GM12878 (cell line): ENCODE results near the gene CLEC4G. TPM values are rescaled to one million over a fixed set of nuclear protein-coding genes. Genes with fewer than 3 reads are reported as not detected.

Experiments
- ATAC-seq: fragments of 200-7000 bp; cut with Tn5 transposase; 3 replicates; pipeline ENCODE4 v1.9.1; 2020; ENCODE audit warnings: mild to moderate bottlenecking, moderate library complexity
- Bru-seq: library from RNA; stranded (reverse); fragments of 400-500 nt; gene quantifications from one replicate; lab custom pipeline; 2021; lab: Mats Ljungman, UMichigan
- BruChase-seq, 2 experiments: library from RNA; stranded (reverse); fragments of 400-500 nt; gene quantifications; one replicate each; lab custom pipeline; 2021; lab: Mats Ljungman, UMichigan
- BruUV-seq: library from RNA; stranded (reverse); fragments of 400-500 nt; replicated peaks from 2 replicates; lab custom pipeline; 2021; lab: Mats Ljungman, UMichigan
- CTCF ChIA-PET: fragments of 300-600 bp; sonication (Branson Sonifier 250); formaldehyde crosslinking; extraction: SDS; loops from one replicate; lab custom pipeline; 2021; ENCODE audit warnings: inconsistent platforms; lab: Yijun Ruan, JAX
- POLR2A ChIA-PET: fragments of 350-600 bp; formaldehyde crosslinking; extraction: SDS; loops from one replicate; lab custom pipeline; 2021; ENCODE audit warnings: inconsistent platforms; lab: Charles Lee
- RAD21 ChIA-PET: fragments of 300-600 bp; sonication (Branson Sonifier 250); formaldehyde crosslinking; loops from one replicate; lab custom pipeline; 2023; ENCODE audit warnings: antibody characterized with exemption; ENCODE audit not compliant: unreplicated experiment; lab: Charles Lee
- SMC1A ChIA-PET: fragments of 300-600 bp; sonication (Branson Sonifier 250); formaldehyde crosslinking; loops from one replicate; lab custom pipeline; 2023; ENCODE audit not compliant: unreplicated experiment, uncharacterized antibody; lab: Charles Lee
- DNase-seq: peaks from one replicate; pipeline ENCODE4 v3.0.0-alpha.2; 2011; ENCODE audit warnings: low read depth, low spot score
- FAIRE-seq: peaks from 3 replicates; lab custom pipeline; 2011; peaks lifted over from hg19 to GRCh38; lab: Jason Lieb, UNC
- H2AFZ ChIP-seq: 2 replicates; pipeline ENCODE4 v1.6.0; 2011; ENCODE audit warnings: low read depth, low read length, control low read depth; ENCODE audit not compliant: control insufficient read depth
- H3K27ac ChIP-seq: 2 replicates; pipeline ENCODE4 v1.5.1; 2011; ENCODE audit warnings: control low read depth; ENCODE audit not compliant: control insufficient read depth, insufficient read depth
- H3K27me3 ChIP-seq, 2 experiments: replicated peaks in 1 of 2; 2 replicates each; pipeline versions ENCODE4 v1.6.0 to v1.6.1; 2011; ENCODE audit warnings: low read length in 1 of 2; ENCODE audit not compliant: control insufficient read depth in 2 of 2, insufficient read depth in 2 of 2
- H3K36me3 ChIP-seq, 2 experiments: 2 replicates each; pipeline ENCODE4 v1.5.1; 2011; ENCODE audit warnings: low read length in 1 of 2; ENCODE audit not compliant: control insufficient read depth in 2 of 2, insufficient read depth in 2 of 2
- H3K4me1 ChIP-seq: 2 replicates; pipeline ENCODE4 v1.6.1; 2011; ENCODE audit warnings: mild to moderate bottlenecking, low read length, moderate library complexity, mixed read lengths; ENCODE audit not compliant: control insufficient read depth, insufficient read depth
- H3K4me2 ChIP-seq: 2 replicates; pipeline ENCODE4 v1.6.0; 2011; ENCODE audit warnings: control low read depth; ENCODE audit not compliant: control insufficient read depth, insufficient read depth
- H3K4me3 ChIP-seq: fragments of 200-600 bp; sonication (generic); 2 replicates; pipeline ENCODE4 v1.5.1; 2016
- H3K79me2 ChIP-seq: 2 replicates; pipeline ENCODE4 v1.6.0; 2011; ENCODE audit warnings: low read length; ENCODE audit not compliant: control insufficient read depth, insufficient read depth
- H3K9ac ChIP-seq: 2 replicates; pipeline ENCODE4 v1.8.0; 2011; ENCODE audit warnings: low read length, control low read depth, mixed read lengths; ENCODE audit not compliant: control insufficient read depth, insufficient read depth
- H3K9me3 ChIP-seq: replicated peaks from 3 replicates; pipeline ENCODE4 v1.5.1; 2011; ENCODE audit warnings: mild to moderate bottlenecking, low read length; ENCODE audit not compliant: control insufficient read depth, insufficient read depth
- H4K20me1 ChIP-seq: 2 replicates; pipeline ENCODE4 v1.6.0; 2011; ENCODE audit not compliant: control insufficient read depth, insufficient read depth
- BCLAF1 ChIP-seq: fragments of 450-650 bp; IDR thresholded peaks from 2 replicates; pipeline ENCODE4 v1.6.1; 2017; ENCODE audit warnings: antibody characterized with exemption, mild to moderate bottlenecking, moderate library complexity
- CBFB ChIP-seq: IDR thresholded peaks from 2 replicates; pipeline ENCODE4 v1.6.1; 2016; ENCODE audit warnings: antibody characterized with exemption, low read depth
- CBX3 ChIP-seq: fragments of 200-600 bp; sonication (generic); IDR thresholded peaks from 2 replicates; pipeline ENCODE4 v1.6.1; 2016; ENCODE audit warnings: low read depth, borderline replicate concordance
- CREB1 ChIP-seq: IDR thresholded peaks from 2 replicates; pipeline ENCODE4 v1.6.1; 2012; ENCODE audit warnings: low read depth, mild to moderate bottlenecking, inconsistent platforms
- EED ChIP-seq: sonication (generic); IDR thresholded peaks from 2 replicates; pipeline ENCODE4 v1.6.1; 2016; ENCODE audit warnings: antibody characterized with exemption, low read depth
- FOXK2 ChIP-seq: fragments of 450-650 bp; IDR thresholded peaks from 2 replicates; pipeline ENCODE4 v1.6.1; 2017; ENCODE audit warnings: mild to moderate bottlenecking, moderate library complexity
- MAX ChIP-seq: IDR thresholded peaks from 2 replicates; pipeline ENCODE4 v1.6.1; 2012; ENCODE audit warnings: low read depth, low read length, improper control_type of control experiment
- MEF2B ChIP-seq: fragments of 450-650 bp; IDR thresholded peaks from 2 replicates; pipeline ENCODE4 v1.6.1; 2018; ENCODE audit warnings: mild to moderate bottlenecking, moderate library complexity; ENCODE audit not compliant: partially characterized antibody, poor library complexity, severe bottlenecking
- NFIC ChIP-seq: IDR thresholded peaks from 2 replicates; pipeline ENCODE4 v1.6.1; 2012; ENCODE audit warnings: low read depth, mild to moderate bottlenecking, inconsistent platforms, low read length, moderate library complexity
- NFYB ChIP-seq: IDR thresholded peaks from 2 replicates; pipeline ENCODE4 v1.6.1; 2011; ENCODE audit warnings: low read depth, mild to moderate bottlenecking, low read length, improper control_type of control experiment, moderate library complexity; ENCODE audit not compliant: insufficient read depth
- NRF1 ChIP-seq: conservative IDR thresholded peaks from 2 replicates; pipeline ENCODE4 v1.6.1; 2011; ENCODE audit warnings: mild to moderate bottlenecking, low read depth, low read length, improper control_type of control experiment
- POU2F2 ChIP-seq: IDR thresholded peaks from 3 replicates; pipeline ENCODE4 v1.6.1; 2011; ENCODE audit warnings: low read depth, mild to moderate bottlenecking, low read length, borderline replicate concordance
- RB1 ChIP-seq: fragments of 450-650 bp; formaldehyde crosslinking; IDR thresholded peaks from 2 replicates; pipeline ENCODE4 v1.6.1; 2017; ENCODE audit warnings: mild to moderate bottlenecking, borderline replicate concordance
- SIX5 ChIP-seq: IDR thresholded peaks from 2 replicates; pipeline ENCODE4 v1.6.1; 2011; ENCODE audit warnings: mild to moderate bottlenecking, low read depth, low read length, moderate library complexity; ENCODE audit not compliant: severe bottlenecking
- SMAD5 ChIP-seq: IDR thresholded peaks from 2 replicates; pipeline ENCODE4 v1.6.1; 2016; ENCODE audit warnings: antibody characterized with exemption, low read depth
- TARDBP ChIP-seq: IDR thresholded peaks from 2 replicates; pipeline ENCODE4 v1.6.1; 2016; ENCODE audit warnings: borderline replicate concordance
- WGBS: methylation state at CpG from one replicate; pipeline ENCODE4 v1.1.6; 2016; ENCODE audit warnings: low lambda C conversion rate; ENCODE audit not compliant: insufficient replicate concordance, insufficient coverage; ENCODE audit errors: missing lambda C conversion rate; 5-methylcytosine and 5-hydroxymethylcytosine counted together
- in situ Hi-C: fragments of 300-500 bp; cut with MboI; formaldehyde crosslinking; loops from 9 replicates; pipeline ENCODE4 v1.14.3; 2018; ENCODE audit warnings: mixed read lengths
- intact Hi-C: fragments of 100-400 bp; cut with micrococcal nuclease; formaldehyde crosslinking; loops from one replicate; pipeline ENCODE4 v1.14.2; 2022; ENCODE audit not compliant: unreplicated experiment
- long read RNA-seq, 2 experiments: library from polyadenylated mRNA; unstranded; transcript quantifications; one replicate each; pipeline ENCODE4 v2.0.0, GENCODE V29; 2019 to 2020
- polyA minus RNA-seq, 3 experiments: library from RNA; depleted of rRNA, polyadenylated mRNA; stranded (reverse); fragments of >200 nt; gene quantifications; 2 replicates each; pipeline ENCODE4 v1.2.3, GENCODE V29; 2011
- polyA plus RNA-seq, 11 experiments: library from polyadenylated mRNA; depleted of rRNA in 4 of 11; unstranded in 6 of 11; stranded (reverse) in 5 of 11; fragments of >200 nt; fragmentation: Nextera tagmentation in 4 of 11; fragmentation: Illumina TruSeq in 1 of 11; extraction: Ambion mirVana in 4 of 11; extraction: Trizol in 1 of 11; gene quantifications; 1 replicate in 1 of 11; 2 replicates in 10 of 11; pipeline versions ENCODE4 v1.2.1 to v1.2.3, GENCODE V29; 2011 to 2016; ENCODE audit warnings: inconsistent platforms in 2 of 11, missing spikeins in 2 of 11, low read depth in 1 of 11
- total RNA-seq, 4 experiments: library from RNA; depleted of rRNA in 3 of 4; stranded (reverse); fragments of >200 nt in 3 of 4; fragmentation: Illumina TruSeq in 1 of 4; extraction: Trizol in 1 of 4; gene quantifications; 2 replicates each; pipeline versions ENCODE4 v1.2.1 to v1.2.3, GENCODE V29; 2013 to 2021

Gene CLEC4G
- not detected in 2 replicates for total RNA-seq (2013; cell fraction: nucleolus; rRNA removed)
- total RNA-seq (2014; rRNA removed) (not detected in 2 replicates), total RNA-seq (2014; rRNA removed; fragmentation: Illumina TruSeq; extraction: Trizol) (not detected in 2 replicates), total RNA-seq (2021) (not detected in 2 replicates), polyA plus RNA-seq (2011; rRNA removed) (not detected in 2 replicates), polyA plus RNA-seq (2014; fragmentation: Illumina TruSeq; extraction: Trizol) (0.04 TPM in 1 of 2 replicates, not detected in the other), polyA plus RNA-seq (2014; fragmentation: Nextera tagmentation; extraction: Ambion mirVana) (not detected), polyA plus RNA-seq (2014; rRNA removed) (not detected in 2 replicates), polyA plus RNA-seq (2016; fragmentation: Nextera tagmentation; extraction: Ambion mirVana) (not detected), polyA minus RNA-seq (2011; rRNA and poly(A)+ RNA removed) (not detected in 2 replicates), Bru-seq, nascent RNA (not detected), BruChase-seq, experiment 1, labeled RNA remaining after a 6-hour chase (not detected), BruChase-seq, experiment 2, labeled RNA remaining after a 2-hour chase (not detected)
- polyA plus RNA-seq (2011; ENCODE audit: low read depth) = not detected
- polyA plus RNA-seq (2011; cell fraction: cytosol; rRNA removed) = 0.05 and 0.09 TPM in 2 replicates
- polyA plus RNA-seq (2011; cell fraction: nucleus; rRNA removed) = not detected in 2 replicates
- not detected in 2 replicates for polyA plus RNA-seq (2012)
- not detected in 2 replicates for polyA minus RNA-seq (2011; cell fraction: cytosol; rRNA and poly(A)+ RNA removed)
- not detected in 2 replicates for polyA minus RNA-seq (2011; cell fraction: nucleus; rRNA and poly(A)+ RNA removed)
- long read RNA-seq, experiment 1 = 0 reads
- long read RNA-seq, experiment 2 = 0 reads

GRCh38 chr19:7732045-7732444 is at the start of gene CLEC4G:
Gene CLEC4G, minus strand, starts transcription at chr19:7732110. Its CDS starts 8 bp downstream, at chr19:7732102.
- no peak within 1 kb of the TSS for H2AFZ ChIP-seq
- ATAC-seq = no peak
- no peaks in the 10 kb centered on the region; the same call in none of the 2 replicates for H3K4me1 ChIP-seq
- H3K4me2 ChIP-seq = no peak within 1 kb of the TSS
- in situ Hi-C loops (no loop called here), intact Hi-C loops (no loop called here)
- no peak for TF ChIP-seq POU2F2
- no peak for TF ChIP-seq NFIC
- no peak for TF ChIP-seq CREB1
- no peak for TF ChIP-seq BCLAF1
- no peak for TF ChIP-seq RB1
- TF ChIP-seq NRF1 = no peak
- TF ChIP-seq CBFB = no peak
- TF ChIP-seq EED = no peak
- TF ChIP-seq MAX = no peak
- TF ChIP-seq NFYB = no peak
- no peak for TF ChIP-seq CBX3
- TF ChIP-seq MEF2B = no peak
- TF ChIP-seq FOXK2 = no peak
- no peak for TF ChIP-seq TARDBP
- TF ChIP-seq SMAD5 = no peak
- TF ChIP-seq SIX5 = no peak
- no peak within 1 kb of the TSS for H3K4me3 ChIP-seq
- no peaks in the 10 kb centered on the region for H3K36me3 ChIP-seq
- 75% methylated on average over 9 of the region's 9 CpGs for WGBS
- no peaks in the 10 kb centered on the region for H3K9me3 ChIP-seq
- H3K79me2 ChIP-seq = no peaks in the 10 kb centered on the region
- no peaks in the 10 kb centered on the region for H4K20me1 ChIP-seq
- RAD21 ChIA-PET = no interaction called here
- H3K27me3 ChIP-seq = peaks cover 4% of the 10 kb centered on the region in 2 experiments; a peak in 3 of 4 replicates
- H3K9ac ChIP-seq = no peak within 1 kb of the TSS
- no TSS peak for BruUV-seq
- FAIRE-seq = no peak
- CTCF ChIA-PET = no interaction called here
- SMC1A ChIA-PET = interaction anchor here (0.6 kb wide), 1 partner anchor 164 kb away, joined by 3 read pairs; no protein-coding TSS in a partner anchor
- no peak within 1 kb of the TSS for H3K27ac ChIP-seq
- POLR2A ChIA-PET = no interaction called here
- no peak for DNase-seq
